Retinal pigment epithelial cell (primary cell): Measurements from ENCODE around the gene ERFL.

Experiments
- DNase-seq: peaks from one replicate; pipeline ENCODE4 v3.0.0-alpha.2; 2010; ENCODE audit warnings: low read depth
- H3K4me3 ChIP-seq: 2 replicates; pipeline ENCODE4 v1.5.1; 2011; ENCODE audit warnings: mild to moderate bottlenecking, low read length, control low read depth, moderate library complexity
- CTCF ChIP-seq: conservative IDR thresholded peaks from 2 replicates; pipeline ENCODE4 v1.5.1; 2011; ENCODE audit warnings: low read depth, low read length, control low read depth, inconsistent platforms

ERFL gene

DNA sequence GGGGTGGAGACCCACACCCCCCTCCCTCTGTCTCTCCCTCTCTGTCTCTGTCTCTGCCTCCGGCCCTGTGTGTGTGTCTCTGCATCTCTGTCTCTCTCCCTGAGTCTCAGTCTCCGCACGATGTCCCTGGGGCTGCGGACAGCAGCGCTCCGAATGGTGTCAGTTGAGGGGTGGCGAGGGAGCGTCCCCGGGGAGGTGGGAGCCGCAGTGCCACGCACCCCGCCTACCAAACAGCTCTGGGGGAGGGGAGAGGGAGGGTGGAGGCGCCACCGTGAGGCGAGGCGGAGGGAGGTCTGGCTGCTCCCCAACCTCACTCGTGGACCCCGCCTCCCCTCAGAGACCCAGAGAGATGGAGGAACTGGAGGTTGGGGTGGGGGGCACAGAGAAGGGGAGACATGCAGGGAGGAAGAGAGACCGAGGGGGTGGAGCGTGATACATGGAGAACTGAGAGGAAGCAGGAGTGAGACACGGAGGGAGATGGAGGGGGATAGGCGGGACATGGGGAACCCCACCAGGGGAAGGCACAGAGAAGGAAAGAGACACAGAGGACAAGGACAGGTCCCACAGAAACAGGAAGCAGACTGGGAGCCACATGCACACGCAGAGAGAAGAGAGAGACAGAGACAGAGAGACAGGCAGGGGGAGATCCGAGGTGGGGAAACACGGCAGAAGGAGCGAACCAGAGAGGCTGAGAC lies 7.2 kb downstream of the ERFL start:
- no peak overlapping the region for H3K4me3 ChIP-seq
- TF ChIP-seq CTCF, result peak; percentile 10
- no peak for DNase-seq

- no peak for DNase-seq
- no peak for TF ChIP-seq CTCF
- H3K4me3 ChIP-seq, result no peak overlapping the region
Measured at GRCh38 chr19:41919948-41920712, 8.1 kb downstream of the ERFL start.

GRCh38 chr19:41918653-41919244 lies 9.5 kb downstream of the ERFL start:
- no peak overlapping the region for H3K4me3 ChIP-seq
- TF ChIP-seq CTCF, result no peak
- no peak for DNase-seq

- TF ChIP-seq CTCF, result no peak
- H3K4me3 ChIP-seq, result no peak overlapping the region
Measured at GRCh38 chr19:41918095-41918494, 10.2 kb downstream of the ERFL start.

GRCh38 chr19:41917676-41918075 lies 10.6 kb downstream of the ERFL start:
- no peak overlapping the region for H3K4me3 ChIP-seq
- TF ChIP-seq CTCF, result no peak
- no peak for DNase-seq

More at GRCh38 chr19:41918095-41918494, 10.2 kb downstream of the ERFL start:
- no peak for DNase-seq

DNA sequence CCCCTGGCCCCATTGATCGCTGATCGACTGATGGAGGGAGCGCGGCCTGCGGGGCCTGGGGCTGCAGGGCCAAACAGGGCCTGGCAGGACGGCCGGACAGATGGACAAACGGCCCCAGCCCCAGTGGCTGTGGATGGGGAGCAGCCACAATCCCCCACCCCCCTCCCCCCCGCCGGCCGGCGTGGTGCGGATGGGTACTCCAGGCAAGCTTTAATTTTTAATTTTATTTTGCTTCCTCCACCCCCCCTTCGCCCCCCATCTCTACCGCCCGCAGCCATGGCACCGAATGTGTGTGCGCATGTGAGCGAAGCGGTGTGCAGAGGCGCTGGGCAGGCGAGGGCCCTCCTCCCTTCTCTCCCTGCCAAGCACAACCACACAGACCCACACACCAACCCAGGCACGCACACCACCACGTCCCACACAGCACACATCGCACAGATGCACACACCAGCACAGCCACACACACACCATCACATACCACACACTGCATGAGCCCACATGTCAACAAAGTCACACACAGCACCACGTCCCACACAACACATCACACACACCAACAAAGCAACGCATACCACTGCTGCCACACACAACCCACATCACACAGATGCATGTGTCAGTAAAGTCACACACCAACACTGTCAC lies 12.4 kb downstream of the ERFL start:
- DNase-seq, result no peak
- no peak for TF ChIP-seq CTCF
- no peak overlapping the region for H3K4me3 ChIP-seq
